GM12892 (cell line): ENCODE data around the gene ZIM2.

Experiments used
- DNase-seq: peaks from one replicate; pipeline ENCODE4 v3.0.0; 2011; ENCODE audit not compliant: insufficient read length
- FAIRE-seq: peaks from 2 replicates; lab custom pipeline; 2011; peaks lifted over from hg19 to GRCh38; lab: Jason Lieb, UNC
- POLR2A ChIP-seq: IDR thresholded peaks from 2 replicates; pipeline ENCODE4 v1.6.1; 2011; ENCODE audit warnings: low read depth, low read length, control low read depth
- POLR2AphosphoS5 ChIP-seq: IDR thresholded peaks from 2 replicates; pipeline ENCODE4 v1.6.1; 2011; ENCODE audit warnings: low read depth, low read length, control low read depth
- TAF1 ChIP-seq: IDR thresholded peaks from 2 replicates; pipeline ENCODE4 v1.6.1; 2011; ENCODE audit warnings: low read depth, mild to moderate bottlenecking, control low read depth, low read length, borderline replicate concordance

Gene ZIM2

GRCh38 chr19:56837492-56838023 lies 3.0 kb downstream of the ZIM2 start:
- DNase-seq, result no peak
- no peak for FAIRE-seq
- TF ChIP-seq TAF1 (no peak), POLR2A (no peak), POLR2AphosphoS5 (no peak)

GRCh38 chr19:56837004-56837403 lies 3.5 kb downstream of the ZIM2 start:
- FAIRE-seq (no peak), DNase-seq (no peak)
- TF ChIP-seq TAF1, result no peak
- TF ChIP-seq POLR2A, result no peak
- TF ChIP-seq POLR2AphosphoS5, result no peak

- FAIRE-seq (no peak), DNase-seq (no peak)
- TF ChIP-seq POLR2A (no peak), POLR2AphosphoS5 (no peak), TAF1 (no peak)
These were observed 4.5 kb downstream of the ZIM2 start for GRCh38 chr19:56836059-56836458.

GRCh38 chr19:56835401-56835800 lies 5.1 kb downstream of the ZIM2 start:
- DNase-seq (no peak), FAIRE-seq (no peak)

GRCh38 chr19:56834564-56835375 lies 5.8 kb downstream of the ZIM2 start:
- no peak for DNase-seq
- TF ChIP-seq POLR2A (no peak), POLR2AphosphoS5 (no peak), TAF1 (no peak)
- FAIRE-seq, result no peak

More at GRCh38 chr19:56835401-56835800, 5.1 kb downstream of the ZIM2 start:
- TF ChIP-seq POLR2AphosphoS5, result no peak
- TF ChIP-seq TAF1, result no peak
- no peak for TF ChIP-seq POLR2A

GRCh38 chr19:56832352-56832928 lies 8.1 kb downstream of the ZIM2 start:
- no peak for DNase-seq
- no peak for FAIRE-seq
- TF ChIP-seq POLR2A (no peak), TAF1 (no peak), POLR2AphosphoS5 (no peak)

GRCh38 chr19:56831255-56831654 lies 9.3 kb downstream of the ZIM2 start:
- DNase-seq (no peak), FAIRE-seq (no peak)
- TF ChIP-seq TAF1, result no peak
- TF ChIP-seq POLR2AphosphoS5, result no peak
- TF ChIP-seq POLR2A, result no peak

- DNase-seq, result no peak
- FAIRE-seq, result no peak
These were observed 10.9 kb downstream of the ZIM2 start for GRCh38 chr19:56829596-56829995.

GRCh38 chr19:56827708-56828107 lies 12.8 kb downstream of the ZIM2 start:
- DNase-seq (no peak), FAIRE-seq (no peak)
- no peak for TF ChIP-seq POLR2AphosphoS5
- no peak for TF ChIP-seq TAF1
- TF ChIP-seq POLR2A, result no peak

More at GRCh38 chr19:56829596-56829995, 10.9 kb downstream of the ZIM2 start:
- no peak for TF ChIP-seq TAF1
- no peak for TF ChIP-seq POLR2A
- no peak for TF ChIP-seq POLR2AphosphoS5

GRCh38 chr19:56823956-56824355 lies 16.6 kb downstream of the ZIM2 start:
- no peak for TF ChIP-seq TAF1
- FAIRE-seq (no peak), DNase-seq (no peak)

- DNase-seq (no peak), FAIRE-seq (no peak)
- no peak for TF ChIP-seq TAF1
- no peak for TF ChIP-seq POLR2A
- TF ChIP-seq POLR2AphosphoS5, result no peak
These were observed 17.1 kb downstream of the ZIM2 start for GRCh38 chr19:56823417-56823816.
